GM21367 (cell line): Measurements from ENCODE around the gene GPHN.

Source experiments
- ATAC-seq: cut with Tn5 transposase; IDR thresholded peaks from one replicate; pipeline ENCODE4 v1.9.1; 2021; ENCODE audit not compliant: unreplicated experiment

GPHN gene

GRCh38 chr14:66596241-66596985 is 88.5 kb downstream of the GPHN start:
- no peak for ATAC-seq

GRCh38 chr14:66600416-66600815 is 92.5 kb downstream of the GPHN start:
- ATAC-seq = no peak

- no peak for ATAC-seq
Measured at GRCh38 chr14:66601932-66602578, 94.1 kb downstream of the GPHN start.

DNA sequence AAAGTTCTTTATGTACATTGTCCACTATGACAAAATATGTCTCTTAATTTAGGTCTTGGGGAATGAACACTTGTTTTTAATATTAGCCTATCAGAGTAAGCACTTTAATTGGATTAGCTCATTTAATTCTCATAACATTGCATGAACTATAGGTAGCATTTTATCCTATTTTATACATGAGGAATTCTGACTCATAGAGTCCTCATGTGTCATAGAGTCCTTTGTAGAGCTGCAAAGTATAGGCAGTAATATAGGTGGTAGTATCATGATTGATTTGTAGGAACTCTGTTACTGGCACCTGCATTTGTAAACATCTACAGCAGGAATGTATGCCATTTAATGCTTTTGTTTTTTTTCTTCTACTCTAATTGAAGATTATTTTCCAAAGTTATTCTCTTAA is 96.0 kb downstream of the GPHN start:
- no peak for ATAC-seq

DNA sequence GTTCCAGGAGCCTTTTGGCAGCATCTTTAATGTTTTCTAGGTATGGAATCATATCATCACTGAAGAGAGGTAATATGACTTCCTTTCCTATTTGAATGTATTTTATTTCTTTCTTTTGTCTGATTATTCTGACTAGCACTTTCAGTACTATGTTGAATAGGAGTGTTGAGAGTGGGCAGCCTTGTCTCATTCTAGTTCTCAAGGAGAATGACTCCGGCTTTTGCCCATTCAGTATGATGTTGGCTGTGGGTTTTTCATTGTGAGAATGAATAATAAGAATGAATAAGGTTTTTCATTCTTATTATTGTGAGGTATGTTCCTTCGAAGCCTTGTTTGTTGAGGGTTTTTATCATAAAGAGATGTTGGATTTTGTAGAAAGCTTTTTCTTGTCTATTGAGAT is 98.9 kb downstream of the GPHN start:
- no peak for ATAC-seq

DNA sequence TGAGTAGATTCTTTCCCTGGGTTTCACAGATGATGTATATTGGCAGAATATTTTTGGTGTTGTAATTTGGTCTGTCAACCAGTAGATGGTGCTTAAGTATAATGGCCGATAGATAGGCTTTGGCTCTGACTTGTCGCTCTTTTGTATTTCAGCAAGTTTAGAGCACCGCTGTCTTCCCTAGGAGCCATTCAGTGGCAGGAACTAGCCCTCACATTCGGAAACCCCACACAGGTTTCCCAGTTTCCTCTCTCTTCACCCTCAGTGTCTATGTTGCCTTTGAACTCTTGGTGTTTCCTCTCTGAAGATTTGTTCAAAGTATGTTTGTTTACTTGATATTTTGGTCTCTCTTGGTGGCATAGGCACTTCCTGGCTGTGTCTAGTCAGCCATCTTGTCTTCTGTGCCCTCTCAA is 102.2 kb downstream of the GPHN start:
- ATAC-seq = no peak

- ATAC-seq = no peak
Measured at GRCh38 chr14:66613344-66613743, 105.4 kb downstream of the GPHN start.

DNA sequence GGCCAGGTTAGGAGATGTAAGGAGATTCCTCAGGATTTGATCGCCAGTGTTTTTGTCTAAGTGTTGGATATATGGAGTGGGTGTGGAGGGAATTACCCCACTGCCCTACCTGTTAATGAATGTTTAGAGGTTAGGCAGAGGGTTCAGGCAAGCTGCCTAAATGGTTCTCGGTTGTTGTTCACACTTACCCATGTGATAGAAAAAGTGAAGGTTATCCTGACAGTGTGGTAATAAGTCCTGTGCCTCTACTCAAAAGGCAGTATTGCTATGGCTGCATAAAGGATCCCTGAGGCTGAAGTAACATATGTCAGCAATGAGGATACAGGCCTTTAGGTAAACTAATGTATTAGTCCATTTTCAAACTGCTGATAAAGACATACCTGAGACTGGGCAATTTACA is 112.0 kb downstream of the GPHN start:
- no peak for ATAC-seq

- ATAC-seq = no peak
Measured at GRCh38 chr14:66623838-66624237, 115.9 kb downstream of the GPHN start.

GRCh38 chr14:66624336-66624937 is 116.5 kb downstream of the GPHN start:
- no peak for ATAC-seq

- no peak for ATAC-seq
Measured at GRCh38 chr14:66628636-66629035, 120.7 kb downstream of the GPHN start.

GRCh38 chr14:66629499-66629898 is 121.6 kb downstream of the GPHN start:
- no peak for ATAC-seq

GRCh38 chr14:66634876-66635275 is 126.9 kb downstream of the GPHN start:
- no peak for ATAC-seq

DNA sequence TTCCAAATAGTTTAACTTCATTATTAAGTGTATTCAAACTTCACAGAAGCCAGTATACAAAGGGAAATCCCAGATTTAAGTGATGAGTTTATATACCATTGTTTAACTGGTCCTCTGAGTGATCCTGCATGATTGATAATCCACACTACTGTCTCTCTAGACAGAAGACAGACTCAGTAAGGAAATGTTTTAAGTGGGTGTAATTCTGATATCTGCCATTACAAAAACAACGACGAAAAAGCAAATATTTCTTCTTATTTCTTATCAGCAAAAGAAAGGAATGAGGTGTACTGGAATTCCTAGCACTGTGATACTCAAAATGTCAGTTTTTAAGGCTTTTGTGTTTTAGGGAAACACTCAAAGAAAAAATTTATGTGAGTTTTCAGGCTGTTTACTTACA is 127.5 kb downstream of the GPHN start:
- no peak for ATAC-seq

GRCh38 chr14:66636240-66636639 is 128.3 kb downstream of the GPHN start:
- no peak for ATAC-seq

DNA sequence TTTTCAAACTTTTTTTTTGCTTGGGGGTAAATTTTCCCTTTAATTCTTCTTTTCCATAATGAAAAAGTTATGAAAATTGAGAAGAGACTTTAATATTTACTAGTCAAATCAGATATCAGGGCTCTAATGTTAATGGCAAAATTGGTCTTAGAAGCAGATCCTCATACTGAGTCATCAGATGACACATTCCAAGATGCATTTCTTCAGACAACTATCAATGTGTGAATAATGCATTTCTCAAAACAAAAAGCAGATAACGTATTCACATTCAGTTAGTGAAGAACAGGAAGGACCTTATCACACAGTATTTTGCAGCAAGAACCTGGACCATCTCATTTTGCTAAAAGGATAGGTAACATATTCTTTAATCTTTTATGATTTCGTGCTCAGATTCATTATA is 130.7 kb downstream of the GPHN start:
- ATAC-seq = no peak

GRCh38 chr14:66641861-66642635 is 134.1 kb downstream of the GPHN start:
- ATAC-seq = no peak

DNA sequence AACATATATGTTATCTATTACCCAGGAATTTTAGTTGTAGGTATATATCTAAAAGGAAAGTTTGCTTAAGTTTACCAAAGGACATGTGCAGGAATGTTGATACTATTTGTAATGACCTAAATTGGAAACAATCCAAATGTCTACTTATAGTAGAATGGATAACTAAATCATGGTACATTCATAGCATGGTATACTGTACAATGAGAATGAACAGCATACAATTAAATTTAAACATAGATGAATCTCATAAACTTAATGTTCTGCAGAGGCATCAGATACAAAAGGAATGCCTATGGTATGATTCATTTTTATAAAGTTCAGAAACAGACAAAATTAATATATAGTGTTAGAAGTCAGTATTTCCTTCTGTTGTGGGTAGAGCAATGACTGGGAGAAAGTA is 135.4 kb downstream of the GPHN start:
- ATAC-seq = no peak

DNA sequence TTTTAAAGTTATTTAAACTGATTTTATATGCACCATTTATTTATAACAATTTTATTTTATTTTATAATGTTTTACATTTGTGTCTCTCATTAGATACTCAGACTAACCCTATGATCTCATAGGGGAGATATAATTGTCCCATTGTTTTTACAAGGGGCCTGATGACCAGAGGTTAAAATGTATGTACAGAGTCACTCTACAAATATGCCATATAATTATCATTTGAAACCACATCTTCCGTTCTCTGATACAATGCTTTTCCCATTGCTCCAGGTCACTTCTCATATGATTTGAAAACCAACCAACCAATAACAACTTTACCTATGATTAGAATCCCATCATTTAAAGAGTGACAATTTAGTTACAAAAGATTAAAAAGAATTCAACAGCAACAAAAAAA is 137.8 kb downstream of the GPHN start:
- no peak for ATAC-seq

DNA sequence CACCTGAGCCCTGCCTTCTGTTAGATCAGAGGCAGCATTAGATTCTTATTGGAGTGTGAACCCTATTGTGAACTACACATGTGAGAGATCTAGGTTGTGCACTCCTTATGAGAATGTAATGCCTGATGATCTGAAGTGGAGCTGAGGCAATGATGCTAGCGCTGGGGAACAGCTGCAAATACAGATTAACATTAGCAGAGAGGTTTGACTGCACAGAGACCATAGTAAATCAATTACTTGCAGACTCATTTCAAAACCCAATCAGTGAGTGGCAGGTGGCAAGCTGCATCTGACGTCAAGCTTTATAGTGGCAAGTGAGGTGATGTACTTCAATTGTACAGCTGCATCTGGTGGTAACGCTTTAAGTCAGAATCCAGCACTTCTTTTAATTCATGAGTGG is 141.6 kb downstream of the GPHN start:
- peak; percentile 61 for ATAC-seq

- ATAC-seq = peak; percentile 51
Measured at GRCh38 chr14:66650491-66650911, 142.6 kb downstream of the GPHN start.
